Renal pelvis (tissue), 3 donors: ENCODE data around the gene PRKRA. TPM values are rescaled to one million over a fixed set of nuclear protein-coding genes. Genes with fewer than 3 reads are reported as not detected.

Experiments used
- polyA plus RNA-seq, 3 donors: library from polyadenylated mRNA; unstranded; fragments of 120-200 nt; gene quantifications; one replicate each; pipeline ENCODE4 v1.2.1, GENCODE V29; 2013; ENCODE audit not compliant: insufficient read length in 3 of 3

PRKRA gene
- polyA plus RNA-seq, 3 donors: 69.7 to 83.7 (median 79.1) TPM

Other genes starting within 250 kb of the PRKRA start
- gene PJVK, start 203 bp upstream of the PRKRA start, polyA plus RNA-seq: 10 to 100 TPM in 2 of 3 donors, 1 to 10 TPM in 1; 9.1 to 19.3 (median 17.4) TPM
- 10 to 100 TPM; 47.8 to 50.7 (median 49.6) TPM for gene FKBP7, start 27.4 kb upstream of the PRKRA start, polyA plus RNA-seq
- gene PLEKHA3, start 29.3 kb upstream of the PRKRA start, polyA plus RNA-seq: 10 to 100 TPM; 27.5 to 30.4 (median 28.9) TPM